HCEC 1CT (cell line): Measurements from ENCODE around the gene CDC42EP1.

Experiments
- DNase-seq: peaks from one replicate; pipeline ENCODE4 v3.0.0-alpha.2; 2017

The CDC42EP1 gene

DNA sequence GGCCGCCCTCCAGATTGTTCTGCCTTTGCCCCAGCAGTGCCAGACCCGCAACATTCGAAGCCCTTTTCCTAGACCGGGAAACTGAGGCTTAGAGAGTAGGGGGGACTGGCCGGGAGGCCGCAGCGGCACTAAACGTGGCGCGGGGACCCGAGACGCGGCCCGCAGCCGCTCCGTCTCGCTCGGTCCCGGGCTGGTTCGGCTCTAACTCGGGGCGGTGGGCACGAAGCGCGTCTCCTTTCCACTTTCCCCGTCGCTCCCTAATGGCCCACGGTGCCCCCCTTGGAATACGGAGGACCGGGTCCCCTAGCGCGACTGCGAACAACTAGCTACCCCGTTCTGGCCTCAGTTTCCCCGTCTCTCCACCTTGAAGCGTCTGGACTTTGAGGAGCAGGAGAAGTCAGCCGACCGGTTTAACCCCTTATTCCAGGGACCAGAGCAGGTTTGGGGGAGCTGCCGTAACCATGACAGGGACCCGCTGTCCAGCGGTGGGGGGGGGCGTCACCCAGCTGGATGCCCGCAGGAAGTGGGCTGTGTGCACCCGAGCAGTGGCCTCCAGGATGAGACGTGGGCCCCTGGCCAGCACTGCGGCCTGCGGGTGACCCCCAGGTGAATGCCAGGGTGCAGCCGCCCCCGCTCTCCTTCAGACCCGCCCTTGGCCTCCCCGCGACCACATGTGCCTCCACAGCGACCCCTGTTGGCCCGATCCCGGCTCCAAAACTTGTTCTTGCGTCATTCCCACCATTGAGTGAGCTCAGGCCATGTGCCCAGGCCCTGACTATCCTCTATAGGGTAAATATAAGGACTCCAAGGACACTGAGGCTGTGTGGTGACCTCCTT lies 1.1 kb downstream of the CDC42EP1 start:
- DNase-seq = peak; percentile 84

DNA sequence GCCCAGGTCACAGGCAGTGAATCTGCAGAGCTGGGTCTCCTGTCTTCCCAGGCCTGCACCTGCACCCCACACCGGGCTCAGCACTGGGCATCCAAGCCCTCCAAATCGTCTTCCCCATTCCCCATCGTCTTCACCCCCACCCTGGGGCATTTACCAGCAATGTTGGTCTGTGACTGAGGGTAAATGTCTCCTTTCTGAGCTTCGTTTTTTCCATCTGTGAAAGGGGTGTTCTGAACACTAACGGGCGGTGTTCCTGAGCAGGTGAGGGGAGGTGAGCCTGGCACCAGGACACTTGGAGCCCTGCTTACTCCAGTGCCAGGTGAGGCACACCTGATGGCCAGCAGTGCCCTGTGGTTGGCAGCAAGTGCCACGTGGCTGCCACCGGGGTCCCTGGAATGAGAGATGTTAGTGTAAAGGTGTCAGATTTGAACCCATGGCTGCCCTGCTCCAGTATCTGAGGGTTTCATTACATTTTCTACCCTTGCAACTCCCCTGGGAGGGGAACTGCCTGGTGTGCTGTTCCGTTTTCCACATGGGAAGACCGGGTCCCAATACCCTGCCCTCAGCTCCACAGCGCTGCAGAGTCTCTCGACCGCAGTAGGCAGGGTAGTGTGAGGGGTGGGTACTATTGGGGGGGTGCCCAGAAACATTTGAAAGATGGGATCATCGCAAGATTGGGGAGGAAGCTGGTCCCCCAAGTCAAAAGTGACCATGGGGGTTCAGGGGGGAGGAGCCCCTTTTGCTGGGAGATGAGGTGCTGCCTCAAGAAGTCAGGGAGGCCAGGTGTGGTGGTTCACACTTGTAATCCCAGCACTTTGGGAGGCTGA lies 2.0 kb downstream of the CDC42EP1 start:
- no peak for DNase-seq

DNA sequence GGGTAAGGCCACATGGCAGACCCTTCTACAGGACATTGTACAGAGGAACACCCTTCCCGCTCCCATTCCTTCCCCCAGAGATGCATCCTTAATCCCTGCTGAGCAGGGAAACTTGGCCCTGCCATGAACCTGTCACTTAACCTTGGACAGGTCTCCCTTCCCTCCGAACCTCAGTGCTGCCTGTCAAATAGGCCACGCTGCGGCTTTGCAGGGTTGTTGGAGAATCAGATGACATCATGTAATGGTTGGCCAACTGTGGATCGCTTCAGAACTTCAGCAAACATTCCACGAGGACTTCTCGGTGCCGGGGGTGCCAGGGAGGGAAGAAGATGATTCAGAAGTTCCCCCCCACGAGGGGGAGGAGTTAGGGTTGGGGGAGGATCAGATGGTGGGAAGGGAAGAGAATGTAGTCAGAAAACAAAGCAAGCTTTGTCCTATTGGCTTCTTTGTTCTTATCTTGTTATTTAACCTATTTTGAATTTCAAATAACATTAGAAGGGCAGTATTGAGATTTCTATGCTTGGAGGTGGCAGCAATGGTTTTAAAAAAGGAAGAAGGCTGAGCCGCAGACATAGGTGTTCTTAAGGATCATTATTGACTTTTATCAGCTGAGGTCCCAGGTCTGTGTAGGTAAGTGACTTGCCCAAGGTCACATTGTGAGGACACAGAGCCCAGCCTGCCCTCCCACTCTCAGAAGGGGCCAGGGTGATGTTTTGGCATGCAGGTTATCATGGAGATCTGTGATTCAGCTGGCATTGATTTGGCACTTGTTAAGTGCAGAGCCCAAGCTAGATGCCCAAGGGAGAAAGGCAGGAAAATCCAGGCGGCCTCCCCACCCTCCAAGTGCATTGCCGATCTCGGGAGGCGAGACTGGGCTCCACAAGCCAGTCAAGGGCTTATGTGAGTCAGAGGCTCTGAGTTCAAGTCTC lies 3.1 kb downstream of the CDC42EP1 start:
- peak; percentile 89 for DNase-seq

DNA sequence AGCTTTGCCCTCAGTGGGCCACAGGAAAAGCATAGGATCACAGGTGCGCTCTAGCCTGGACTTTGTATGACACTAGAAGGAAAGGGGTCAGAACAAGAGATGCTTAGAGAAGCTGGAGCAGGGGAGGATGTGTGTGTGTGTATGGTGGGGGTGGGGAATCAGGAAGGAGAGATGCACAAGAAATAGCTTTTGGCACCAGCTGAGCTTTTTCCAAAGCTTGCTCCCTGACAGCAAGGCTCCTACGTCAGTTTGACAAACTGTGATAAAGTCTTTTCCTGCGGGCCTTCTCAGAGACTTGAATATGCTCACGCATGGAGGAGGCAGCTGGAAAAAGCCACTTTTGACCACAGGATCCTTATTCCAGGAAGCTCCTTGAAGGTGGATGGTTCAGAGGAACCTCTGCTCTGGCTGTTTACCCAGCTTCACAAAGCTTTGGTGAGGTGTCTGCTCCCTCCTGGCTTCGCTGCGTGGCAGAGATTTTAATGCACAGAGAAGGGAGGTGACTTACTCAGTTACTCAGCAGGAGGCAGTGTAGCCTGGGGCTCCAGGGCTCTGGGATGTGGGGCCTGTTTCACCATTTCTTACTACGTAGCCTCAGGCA lies 3.9 kb downstream of the CDC42EP1 start:
- no peak for DNase-seq

DNA sequence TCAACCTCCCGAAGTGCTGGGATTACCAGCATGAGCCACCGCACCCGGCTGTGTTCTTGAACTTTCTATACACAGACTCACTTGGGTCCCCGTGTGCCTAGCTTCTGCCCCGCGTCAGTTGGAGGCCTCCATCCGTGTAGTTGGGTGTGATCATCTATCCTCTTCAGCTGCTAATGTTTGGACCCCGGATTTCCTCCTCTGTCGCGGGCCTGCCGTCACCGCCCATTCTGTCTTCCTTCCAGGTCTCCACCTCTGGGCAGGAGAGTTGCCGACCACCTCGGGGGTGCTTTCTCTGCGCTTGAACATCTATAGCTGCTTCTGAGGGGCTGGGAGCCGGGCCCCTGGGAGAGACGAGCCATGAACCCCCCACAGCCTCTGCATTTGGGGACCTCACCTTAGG lies 5.5 kb downstream of the CDC42EP1 start:
- no peak for DNase-seq

DNA sequence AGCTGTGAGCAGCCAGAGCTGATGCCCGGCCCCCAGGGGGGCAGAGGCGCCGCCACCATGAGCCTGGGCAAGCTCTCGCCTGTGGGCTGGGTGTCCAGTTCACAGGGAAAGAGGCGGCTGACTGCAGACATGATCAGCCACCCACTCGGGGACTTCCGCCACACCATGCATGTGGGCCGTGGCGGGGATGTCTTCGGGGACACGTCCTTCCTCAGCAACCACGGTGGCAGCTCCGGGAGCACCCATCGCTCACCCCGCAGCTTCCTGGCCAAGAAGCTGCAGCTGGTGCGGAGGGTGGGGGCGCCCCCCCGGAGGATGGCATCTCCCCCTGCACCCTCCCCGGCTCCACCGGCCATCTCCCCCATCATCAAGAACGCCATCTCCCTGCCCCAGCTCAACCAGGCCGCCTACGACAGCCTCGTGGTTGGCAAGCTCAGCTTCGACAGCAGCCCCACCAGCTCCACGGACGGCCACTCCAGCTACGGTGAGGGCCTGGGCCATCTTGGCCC lies 6.1 kb downstream of the CDC42EP1 start:
- DNase-seq = no peak

DNA sequence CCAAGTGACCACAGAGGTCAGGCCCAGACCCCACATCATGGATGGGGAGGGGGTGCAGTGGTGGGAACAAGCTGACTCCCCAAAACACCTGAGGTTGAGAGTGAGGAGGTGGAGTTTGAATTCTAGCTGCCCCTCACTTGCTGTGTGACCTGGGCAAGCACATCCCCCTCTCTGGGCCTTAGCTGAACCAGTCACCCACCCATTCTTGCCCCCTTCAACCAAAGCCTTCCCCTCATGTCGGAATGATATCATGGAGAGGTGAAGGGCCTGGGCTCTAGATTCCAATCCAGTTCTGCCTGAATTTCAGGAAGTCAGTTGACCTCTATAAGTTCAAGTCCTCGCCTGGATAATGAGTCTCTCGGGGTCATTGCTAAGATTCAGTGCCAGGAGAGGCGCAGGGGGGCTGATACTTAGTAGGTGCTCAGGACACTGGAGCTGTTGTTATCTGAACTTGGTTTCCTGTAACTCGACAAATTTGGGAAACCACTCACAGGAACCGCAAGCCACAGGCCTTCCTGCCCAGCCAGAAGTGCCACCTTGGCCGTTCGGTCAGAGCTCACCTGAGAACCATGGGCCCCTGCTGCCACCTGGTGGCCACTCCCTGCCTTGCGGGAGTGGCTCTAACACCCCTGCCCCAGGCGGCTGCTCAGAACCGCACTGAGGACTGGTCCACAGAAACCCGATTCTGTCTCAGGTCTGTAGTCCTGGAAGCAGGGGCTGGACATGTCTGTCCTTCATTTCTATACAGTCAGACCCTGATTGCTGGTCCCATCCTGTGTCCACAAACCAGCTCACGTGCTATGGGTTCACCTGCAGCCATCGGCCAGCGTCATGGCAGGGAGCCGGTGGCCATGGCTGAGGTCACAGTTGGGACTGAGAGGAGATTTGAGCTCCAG lies 6.9 kb downstream of the CDC42EP1 start:
- DNase-seq = no peak

DNA sequence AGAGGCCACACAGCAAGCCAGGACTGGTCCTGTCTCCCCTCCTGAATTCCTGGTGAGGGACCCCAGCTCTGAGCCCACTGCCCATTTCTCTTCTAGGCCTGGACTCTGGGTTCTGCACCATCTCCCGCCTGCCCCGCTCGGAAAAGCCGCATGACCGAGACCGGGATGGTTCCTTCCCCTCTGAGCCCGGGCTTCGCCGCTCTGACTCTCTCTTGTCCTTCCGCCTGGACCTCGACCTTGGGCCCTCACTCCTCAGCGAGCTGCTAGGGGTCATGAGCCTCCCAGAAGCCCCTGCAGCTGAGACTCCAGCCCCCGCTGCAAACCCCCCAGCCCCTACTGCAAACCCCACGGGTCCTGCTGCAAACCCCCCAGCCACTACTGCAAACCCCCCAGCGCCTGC lies 7.7 kb downstream of the CDC42EP1 start:
- no peak for DNase-seq

DNA sequence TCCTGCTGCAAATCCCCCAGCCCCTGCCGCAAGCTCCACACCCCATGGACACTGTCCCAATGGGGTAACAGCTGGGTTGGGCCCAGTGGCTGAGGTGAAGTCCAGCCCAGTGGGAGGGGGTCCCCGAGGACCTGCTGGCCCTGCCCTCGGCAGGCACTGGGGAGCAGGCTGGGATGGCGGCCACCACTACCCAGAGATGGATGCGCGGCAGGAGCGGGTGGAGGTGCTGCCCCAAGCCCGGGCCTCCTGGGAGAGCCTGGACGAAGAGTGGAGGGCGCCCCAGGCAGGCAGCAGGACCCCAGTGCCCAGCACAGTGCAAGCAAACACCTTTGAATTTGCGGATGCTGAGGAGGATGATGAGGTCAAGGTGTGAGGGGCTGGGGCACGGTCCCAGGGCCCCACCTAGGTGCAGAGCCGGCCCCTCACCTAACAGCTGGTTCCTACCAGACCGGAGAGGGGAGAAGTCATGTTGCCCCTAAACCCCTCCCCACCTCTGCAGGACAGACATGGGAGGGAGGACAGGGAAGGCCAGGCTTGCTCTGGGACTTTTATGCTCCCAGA lies 8.2 kb downstream of the CDC42EP1 start:
- no peak for DNase-seq

DNA sequence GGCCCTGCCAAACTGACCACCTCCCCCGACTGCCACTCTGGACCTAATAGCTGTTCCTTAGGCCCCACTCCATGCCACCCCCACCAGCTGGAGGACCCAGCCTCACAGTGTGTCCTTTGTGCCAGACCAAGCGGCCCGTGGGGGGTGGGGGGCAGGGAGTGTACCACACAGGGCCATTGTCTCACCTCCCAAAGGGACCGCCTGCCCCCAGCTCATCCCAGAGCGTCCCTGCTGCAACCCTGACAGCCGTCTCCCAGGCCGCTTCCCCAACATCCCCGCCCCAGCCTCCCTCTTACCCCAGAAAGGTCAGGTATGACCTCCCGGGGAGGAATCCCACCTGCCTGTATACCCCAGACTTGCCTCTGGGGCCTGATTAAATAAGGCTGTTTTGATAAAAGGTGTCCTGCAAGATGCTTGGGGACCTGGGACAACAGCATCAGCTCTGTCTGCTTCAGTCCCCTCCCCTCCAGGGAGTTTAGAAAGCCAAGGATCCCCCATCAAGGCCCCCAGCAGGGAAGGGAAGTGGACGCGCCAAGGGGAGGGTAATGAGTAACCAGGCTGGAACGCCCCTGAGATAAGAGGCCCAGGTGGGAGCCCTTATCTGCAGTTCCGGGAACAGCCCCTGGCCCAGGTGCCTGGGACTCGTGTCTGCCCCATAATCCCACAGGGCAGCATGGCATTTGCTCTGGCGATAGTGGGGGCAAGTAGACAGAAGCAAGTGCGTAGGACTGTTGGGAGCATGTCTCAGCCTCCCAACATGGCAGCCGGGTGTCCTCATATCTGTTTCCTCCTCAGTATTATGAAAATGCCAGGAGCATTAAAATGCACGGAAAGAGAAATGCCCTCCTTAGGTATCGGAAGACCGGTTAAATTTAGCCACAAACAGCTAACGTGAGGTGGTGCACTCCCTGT lies 9.0 kb downstream of the CDC42EP1 start:
- no peak for DNase-seq

DNA sequence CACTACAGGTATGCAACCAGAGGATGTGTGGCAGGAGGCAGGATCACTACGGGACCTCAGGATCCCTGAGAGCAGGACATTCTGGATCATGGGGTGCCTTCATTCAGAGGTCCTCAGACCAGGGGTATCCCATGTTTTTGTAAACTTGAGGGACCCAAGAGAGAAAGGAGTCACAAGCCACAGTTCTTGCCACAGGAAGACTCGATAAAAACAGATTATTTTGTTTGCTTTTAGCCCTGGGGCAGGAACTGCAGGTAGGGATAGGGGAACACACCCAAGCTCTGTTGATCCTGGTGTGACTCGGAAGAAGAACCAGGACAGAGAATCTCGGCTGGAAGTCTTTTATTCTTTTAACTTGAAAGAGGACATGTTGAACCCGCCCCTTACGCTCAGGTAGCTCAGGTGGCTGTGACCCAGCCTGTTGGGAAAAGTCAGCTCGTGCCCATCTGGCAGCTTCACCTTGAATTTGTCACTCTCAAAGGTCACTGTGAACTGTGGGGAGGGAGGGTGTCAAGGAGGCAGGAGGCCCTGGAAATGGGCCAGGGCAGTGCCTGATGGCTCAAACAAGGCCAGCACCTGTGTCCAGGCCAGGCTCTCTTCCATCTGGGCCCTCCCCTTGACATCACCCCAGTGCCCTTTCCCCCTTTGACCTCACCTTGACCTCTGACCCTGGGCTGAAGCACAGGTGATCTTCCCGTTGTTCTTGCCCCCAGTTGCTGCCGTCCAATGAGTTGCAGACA lies 9.8 kb downstream of the CDC42EP1 start:
- no peak for DNase-seq

DNA sequence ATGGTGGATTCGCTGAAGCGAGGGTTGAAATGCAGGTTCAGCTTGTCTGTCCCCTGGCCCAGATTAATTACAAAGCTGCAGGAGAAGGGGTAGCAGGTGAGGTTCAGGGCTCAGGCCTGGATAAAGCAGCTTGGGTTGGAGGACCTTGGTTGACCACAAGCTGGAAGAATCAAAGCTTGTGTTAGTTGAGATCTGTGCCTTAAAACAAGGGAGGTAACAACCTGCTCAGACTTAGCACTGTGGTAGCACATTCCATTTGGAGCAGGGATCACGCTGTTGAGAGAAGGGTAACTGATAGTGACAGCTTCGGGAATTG lies 10.3 kb downstream of the CDC42EP1 start:
- no peak for DNase-seq

DNA sequence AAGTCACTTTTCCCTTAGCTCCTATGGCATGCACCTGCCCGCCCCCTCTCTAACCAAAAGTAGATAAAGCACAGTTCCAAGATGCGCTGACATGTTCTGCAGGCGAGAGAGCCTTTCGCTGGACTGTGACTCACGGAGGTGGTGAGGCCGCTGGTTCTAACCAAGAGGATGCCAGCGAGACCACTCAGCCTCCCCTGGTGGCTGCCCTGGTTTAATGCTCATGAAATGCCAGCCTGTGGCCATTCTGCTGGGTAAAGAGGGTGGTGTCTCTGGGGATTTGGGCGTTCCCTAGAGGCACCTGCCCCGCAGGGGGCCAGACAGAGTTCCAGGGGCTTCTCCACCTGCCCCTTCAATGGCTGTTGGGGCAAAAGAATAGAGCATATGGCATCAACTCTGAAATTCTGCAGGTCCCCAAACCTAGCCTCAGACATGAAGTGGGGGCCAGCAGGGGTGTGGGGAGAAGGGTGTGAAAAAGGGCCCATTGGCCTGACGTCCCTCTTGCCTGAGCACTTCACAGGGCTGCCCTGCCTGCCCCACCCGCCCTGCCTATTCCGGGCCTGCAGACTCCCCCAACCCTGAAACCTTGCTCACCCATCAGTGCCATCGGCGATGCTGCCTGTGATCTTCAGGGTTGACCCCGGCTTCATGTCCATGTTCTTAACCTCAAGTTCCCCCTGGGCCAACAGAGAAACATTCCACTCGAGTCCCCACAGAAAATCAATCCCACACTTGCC lies 11.1 kb downstream of the CDC42EP1 start:
- no peak for DNase-seq

DNA sequence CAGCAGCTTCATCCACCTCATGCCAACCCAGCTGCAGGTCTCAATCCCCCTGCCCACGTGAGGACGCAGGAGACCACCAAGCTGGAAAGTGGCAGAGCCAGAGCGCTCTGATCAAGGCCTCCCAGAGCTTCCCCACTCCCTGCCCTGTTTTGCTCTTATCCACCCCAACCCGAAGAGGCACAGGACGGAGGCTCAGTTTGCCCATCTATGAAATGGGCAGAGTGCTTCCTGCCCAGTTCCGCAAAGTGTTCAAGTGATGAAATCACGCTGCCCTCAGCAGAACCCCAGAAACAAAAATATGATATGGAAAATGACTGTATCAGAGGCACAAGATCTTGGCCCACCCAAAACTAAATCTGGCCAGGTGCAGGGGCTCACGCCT lies 11.7 kb downstream of the CDC42EP1 start:
- no peak for DNase-seq

DNA sequence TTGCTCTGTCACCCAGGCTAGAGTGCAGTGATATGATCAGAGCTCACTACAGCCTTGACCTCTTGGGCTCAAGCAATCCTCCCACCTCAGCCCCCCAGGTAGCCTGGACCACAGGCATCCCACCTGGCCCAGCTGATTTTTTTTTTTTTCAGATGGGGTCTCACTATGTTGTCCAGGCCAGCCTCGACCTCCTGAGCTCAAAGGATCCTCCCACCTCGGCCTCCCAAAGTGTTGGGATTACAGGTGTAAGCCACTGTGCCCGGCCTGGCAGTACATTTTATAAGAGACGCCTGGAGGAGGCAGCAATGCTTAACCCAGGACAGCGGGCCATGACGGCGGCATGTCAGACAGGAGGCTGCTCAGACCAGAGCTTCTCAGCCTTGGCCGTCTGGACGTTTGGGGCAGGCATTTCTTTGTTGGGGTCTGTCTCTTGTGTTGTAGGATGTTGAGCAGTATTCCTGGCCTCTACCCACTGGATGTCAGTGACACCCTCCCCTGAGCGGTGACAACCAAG lies 15.3 kb downstream of the CDC42EP1 start:
- DNase-seq = no peak

DNA sequence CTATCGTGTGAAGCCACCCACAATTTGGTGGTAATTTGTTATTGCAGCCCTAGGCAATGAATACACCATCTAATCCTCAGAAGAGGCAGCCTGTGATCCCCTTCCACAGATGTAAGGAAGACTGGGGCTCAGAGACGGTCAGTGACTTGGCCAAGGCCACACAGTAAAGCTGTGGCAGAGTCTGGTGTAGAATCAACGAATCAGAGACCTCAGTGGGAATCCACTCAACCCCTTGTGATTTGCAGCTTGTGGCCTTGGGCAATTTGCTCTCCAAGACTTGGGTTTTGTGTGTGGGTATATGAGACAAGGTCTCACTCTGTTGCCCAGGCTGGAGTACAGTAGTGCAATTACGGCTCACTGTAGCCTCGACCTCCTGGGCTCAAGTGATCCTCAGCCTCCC lies 17.7 kb downstream of the CDC42EP1 start:
- no peak for DNase-seq

DNA sequence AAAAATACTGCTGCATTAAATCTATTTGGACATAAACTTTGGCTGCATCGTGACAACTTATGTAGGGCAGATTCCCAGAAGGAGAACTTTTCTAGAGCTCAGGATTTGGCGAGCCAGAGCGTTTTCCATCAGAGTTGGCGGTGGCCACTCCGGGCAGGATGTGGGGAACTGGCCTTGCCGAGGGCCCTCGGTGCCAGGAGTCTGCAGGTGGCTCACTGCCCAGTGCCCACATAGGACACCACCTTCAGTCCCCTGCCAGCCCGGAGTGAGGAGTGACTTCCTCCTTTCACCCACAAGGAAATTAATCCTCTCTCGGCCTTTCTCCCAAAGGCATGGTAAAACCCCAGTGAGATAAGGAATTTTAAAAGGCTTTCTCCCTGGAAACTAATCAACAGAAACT lies 21.2 kb downstream of the CDC42EP1 start:
- DNase-seq = no peak

DNA sequence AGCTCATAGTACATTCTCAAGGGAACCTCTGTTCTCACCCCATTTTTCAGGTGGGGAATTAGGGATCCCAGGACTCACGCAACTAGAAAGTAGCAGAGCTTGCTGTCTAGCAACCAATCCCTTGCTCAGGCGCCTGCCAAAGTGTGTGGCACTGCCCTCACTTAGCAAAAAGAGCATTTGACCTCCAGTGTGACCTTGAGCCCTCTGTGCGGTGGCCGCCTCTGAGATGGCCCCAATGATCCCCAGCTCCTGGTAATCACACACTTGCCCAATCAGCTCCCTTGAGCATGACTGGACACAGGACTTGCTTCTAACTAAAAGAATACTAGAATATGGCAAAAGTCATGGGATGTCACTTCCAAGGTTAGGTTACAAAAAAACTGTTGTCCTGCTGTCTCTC lies 22.2 kb downstream of the CDC42EP1 start:
- DNase-seq = no peak
